Hepatocyte (in vitro differentiated cells): ENCODE measurements around the gene FAM193B.

ENCODE experiments used
- CTCF ChIP-seq: fragments of 200-600 bp; sonication (generic); IDR thresholded peaks from 2 replicates; pipeline ENCODE4 v1.5.1; 2016; ENCODE audit warnings: antibody characterized with exemption, mild to moderate bottlenecking; ENCODE audit not compliant: poor library complexity
- EZH2 ChIP-seq: fragments of 200-600 bp; sonication (generic); IDR thresholded peaks from 2 replicates; pipeline ENCODE4 v1.6.1; 2016; ENCODE audit warnings: antibody characterized with exemption, mild to moderate bottlenecking, borderline replicate concordance
- EZH2phosphoT487 ChIP-seq: fragments of 200-600 bp; sonication (generic); IDR thresholded peaks from one replicate; pipeline ENCODE4 v1.6.1; 2018; ENCODE audit warnings: antibody characterized with exemption, mild to moderate bottlenecking, low read depth, moderate library complexity; ENCODE audit not compliant: unreplicated experiment, severe bottlenecking

- TF ChIP-seq EZH2 (no peak), CTCF (no peak), EZH2phosphoT487 (no peak)
Measured at GRCh38 chr5:177520271-177520670, 34.1 kb downstream of the FAM193B start.
